Measurements from ENCODE around the gene SAMD4B. TPM values are rescaled to one million over a fixed set of nuclear protein-coding genes. Genes with fewer than 3 reads are reported as not detected.
A peak's percentile ranks its signal among the peaks of the same experiment; 100 is the strongest.

The SAMD4B gene
- total RNA-seq, 2 experiments from 2014 or later, result 65.0 to 66.9 TPM

GRCh38 chr19:39409208-39410016 is 67.2 kb downstream of the SAMD4B start:
- H3K4me3 Mint-ChIP-seq, result peak overlapping the region; percentile 99
- DNase-seq (peak; percentile 78 to 94 (median 90)), ATAC-seq (ENCODE audit: poor library complexity) (peak; percentile 5)
- Histone ChIP-seq H3K27me3 (ENCODE audit: control insufficient read depth in 1 of 2, insufficient read depth in 2 of 2, low read length in 2 of 2) (no peaks in the 10 kb centered on the region), H3K9me3 (ENCODE audit: control insufficient read depth in 1 of 2, insufficient read depth in 1 of 2, low read length in 2 of 2) (no peaks in the 10 kb centered on the region), H3K27ac (ENCODE audit: low read depth in 1 of 2, low read length in 2 of 2) (peak overlapping the region; percentile 100), H3K4me3 (ENCODE audit: low read length) (peak overlapping the region; percentile 100), H3K4me1 (ENCODE audit: insufficient read depth, low read length) (peaks cover 84% of the 10 kb centered on the region), H3K36me3 (ENCODE audit: insufficient read depth, low read length) (peaks cover 29% of the 10 kb centered on the region)
- no peaks in the 10 kb centered on the region for H3K9me3 Mint-ChIP-seq
- peak overlapping the region; percentile 98 for H3K27ac Mint-ChIP-seq
- H3K4me1 Mint-ChIP-seq (ENCODE audit: low read depth), result peaks cover 55% of the 10 kb centered on the region
- TF ChIP-seq, protein P1, sequence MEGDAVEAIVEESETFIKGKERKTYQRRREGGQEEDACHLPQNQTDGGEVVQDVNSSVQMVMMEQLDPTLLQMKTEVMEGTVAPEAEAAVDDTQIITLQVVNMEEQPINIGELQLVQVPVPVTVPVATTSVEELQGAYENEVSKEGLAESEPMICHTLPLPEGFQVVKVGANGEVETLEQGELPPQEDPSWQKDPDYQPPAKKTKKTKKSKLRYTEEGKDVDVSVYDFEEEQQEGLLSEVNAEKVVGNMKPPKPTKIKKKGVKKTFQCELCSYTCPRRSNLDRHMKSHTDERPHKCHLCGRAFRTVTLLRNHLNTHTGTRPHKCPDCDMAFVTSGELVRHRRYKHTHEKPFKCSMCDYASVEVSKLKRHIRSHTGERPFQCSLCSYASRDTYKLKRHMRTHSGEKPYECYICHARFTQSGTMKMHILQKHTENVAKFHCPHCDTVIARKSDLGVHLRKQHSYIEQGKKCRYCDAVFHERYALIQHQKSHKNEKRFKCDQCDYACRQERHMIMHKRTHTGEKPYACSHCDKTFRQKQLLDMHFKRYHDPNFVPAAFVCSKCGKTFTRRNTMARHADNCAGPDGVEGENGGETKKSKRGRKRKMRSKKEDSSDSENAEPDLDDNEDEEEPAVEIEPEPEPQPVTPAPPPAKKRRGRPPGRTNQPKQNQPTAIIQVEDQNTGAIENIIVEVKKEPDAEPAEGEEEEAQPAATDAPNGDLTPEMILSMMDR (IDR thresholded peaks at IDR 0.05), result no peak
- POLR2A ChIA-PET, result interaction anchor here (0.7 to 9.4 kb wide), 6 partner anchors 10 to 67 kb away, joined by 3 to 144 read pairs (median 43); partner anchors contain the start of genes MED29, PAF1, RPS16 and SAMD4B
- intact Hi-C loops (cut with DNase I, micrococcal nuclease), result loop anchor here (5.0 to 10.0 kb wide), 2 partner anchors 285 to 287 kb away; partner anchors contain the start of gene PAK4 (in 1 of the 2)
- CTCF ChIA-PET, result interaction anchor here (3.4 kb wide), 1 partner anchor 12 kb away, joined by 21 read pairs; no protein-coding TSS in a partner anchor
- peaks cover 74% of the 10 kb centered on the region for H3K36me3 Mint-ChIP-seq (ENCODE audit: low read depth)
- peaks cover 12% of the 10 kb centered on the region for H3K27me3 Mint-ChIP-seq

GRCh38 chr19:39410017-39410830 is 68.0 kb downstream of the SAMD4B start:
- peak overlapping the region; percentile 100 for H3K4me3 ChIP-seq (ENCODE audit: low read length)
- POLR2A ChIA-PET, result interaction anchor here (0.7 to 4.5 kb wide), 3 partner anchors 11 to 35 kb away, joined by 5 to 126 read pairs (median 48); partner anchors contain the start of genes MED29, PAF1 and SUPT5H
- H3K4me1 ChIP-seq (ENCODE audit: insufficient read depth, low read length), result peaks cover 84% of the 10 kb centered on the region
- intact Hi-C loops (cut with DNase I, micrococcal nuclease), result loop anchor here (5.0 to 10.0 kb wide), 2 partner anchors 285 to 288 kb away; partner anchors contain the start of gene PAK4 (in 1 of the 2)
- H3K9me3 ChIP-seq (ENCODE audit: control insufficient read depth in 1 of 2, insufficient read depth in 1 of 2, low read length in 2 of 2), result no peaks in the 10 kb centered on the region
- no peaks in the 10 kb centered on the region for H3K27me3 ChIP-seq (ENCODE audit: control insufficient read depth in 1 of 2, insufficient read depth in 2 of 2, low read length in 2 of 2)
- TF ChIP-seq, protein P1 (IDR thresholded peaks at IDR 0.05), result no peak
- DNase-seq (peak in 13 of 14 experiments; percentile 55 to 89 (median 71)), ATAC-seq (ENCODE audit: poor library complexity) (peak; percentile 24)
- CTCF ChIA-PET, result no interaction called here
- peaks cover 53% of the 10 kb centered on the region for H3K4me1 Mint-ChIP-seq (ENCODE audit: low read depth)
- H3K27me3 Mint-ChIP-seq, result peaks cover 12% of the 10 kb centered on the region
- H3K36me3 ChIP-seq (ENCODE audit: insufficient read depth, low read length), result peaks cover 29% of the 10 kb centered on the region
- H3K27ac ChIP-seq (ENCODE audit: low read depth in 1 of 2, low read length in 2 of 2), result peak overlapping the region; percentile 100
- H3K4me3 Mint-ChIP-seq, result peak overlapping the region; percentile 95
- no peaks in the 10 kb centered on the region for H3K9me3 Mint-ChIP-seq
- H3K36me3 Mint-ChIP-seq (ENCODE audit: low read depth), result peaks cover 76% of the 10 kb centered on the region
- peak overlapping the region; percentile 98 for H3K27ac Mint-ChIP-seq

GRCh38 chr19:39410831-39411080 is 68.5 kb downstream of the SAMD4B start:
- Histone ChIP-seq H3K27me3 (ENCODE audit: control insufficient read depth in 1 of 2, insufficient read depth in 2 of 2, low read length in 2 of 2) (no peaks in the 10 kb centered on the region), H3K4me3 (ENCODE audit: low read length) (peak overlapping the region; percentile 100), H3K36me3 (ENCODE audit: insufficient read depth, low read length) (peaks cover 29% of the 10 kb centered on the region), H3K27ac (ENCODE audit: low read depth in 1 of 2, low read length in 2 of 2) (peak overlapping the region; percentile 100), H3K4me1 (ENCODE audit: insufficient read depth, low read length) (peaks cover 79% of the 10 kb centered on the region), H3K9me3 (ENCODE audit: control insufficient read depth in 1 of 2, insufficient read depth in 1 of 2, low read length in 2 of 2) (no peaks in the 10 kb centered on the region)
- Mint-ChIP-seq H3K9me3 (no peaks in the 10 kb centered on the region), H3K4me3 (peak overlapping the region; percentile 95), H3K27ac (peak overlapping the region; percentile 98), H3K4me1 (ENCODE audit: low read depth) (peaks cover 48% of the 10 kb centered on the region), H3K27me3 (peaks cover 12% of the 10 kb centered on the region), H3K36me3 (ENCODE audit: low read depth) (peaks cover 76% of the 10 kb centered on the region)
- TF ChIP-seq, protein P1 (IDR thresholded peaks at IDR 0.05), result no peak
- DNase-seq (peak in 1 of 14 experiments; percentile 45), ATAC-seq (ENCODE audit: poor library complexity) (no peak)
- intact Hi-C loops (cut with DNase I, micrococcal nuclease), result loop anchor here (1.0 to 10.0 kb wide), 3 partner anchors 13 to 288 kb away; partner anchors contain the start of gene PAK4 (in 1 of the 2)
- ChIA-PET CTCF (interaction anchor here (1.8 to 2.3 kb wide), 7 partner anchors 9 to 122 kb away, joined by 6 to 102 read pairs (median 9); partner anchors contain the start of genes EID2B, MED29, PAF1 and SAMD4B), POLR2A (interaction anchor here (2.2 to 2.6 kb wide), 5 partner anchors 9 to 68 kb away, joined by 11 to 119 read pairs (median 48); partner anchors contain the start of genes MED29, PAF1, RPS16 and SAMD4B)
